Occipital lobe (tissue), 2 donors: Measurements from ENCODE around the gene CDT1. TPM values are rescaled to one million over a fixed set of nuclear protein-coding genes. Genes with fewer than 3 reads are reported as not detected.

Experiments
- DNase-seq: peaks from one replicate; lab custom pipeline; 2025; lab: John Stamatoyannopoulos, UW
- total RNA-seq: library from RNA; depleted of rRNA; stranded (reverse); fragments of >200 nt; gene quantifications from one replicate; pipeline ENCODE4 v1.2.3, GENCODE V29; 2014

Gene CDT1
- total RNA-seq: 1.6 TPM

GRCh38 chr16:88803264-88803987 is at the start of gene CDT1:
Gene CDT1 (plus strand): TSS chr16:88803789. CDS start chr16:88803832, 43 bp downstream.
- DNase-seq: peak; percentile 48

- no peak for DNase-seq
These were observed 49.3 kb upstream of the CDT1 start for GRCh38 chr16:88754109-88754911.

- no peak for DNase-seq
These were observed 48.5 kb upstream of the CDT1 start for GRCh38 chr16:88754912-88755744.

GRCh38 chr16:88755745-88756443 is 47.7 kb upstream of the CDT1 start:
- DNase-seq: no peak

GRCh38 chr16:88758227-88758943 is 45.2 kb upstream of the CDT1 start:
- no peak for DNase-seq

- no peak for DNase-seq
These were observed 44.7 kb upstream of the CDT1 start for GRCh38 chr16:88758944-88759244.

- DNase-seq: no peak
These were observed 44.2 kb upstream of the CDT1 start for GRCh38 chr16:88759245-88759975.

- no peak for DNase-seq
These were observed 43.6 kb upstream of the CDT1 start for GRCh38 chr16:88759976-88760350.

GRCh38 chr16:88760424-88761142 is 43.0 kb upstream of the CDT1 start:
- no peak for DNase-seq

- DNase-seq: no peak
These were observed 42.5 kb upstream of the CDT1 start for GRCh38 chr16:88761143-88761534.

GRCh38 chr16:88761830-88762229 is 41.8 kb upstream of the CDT1 start:
- DNase-seq: no peak

GRCh38 chr16:88762258-88762870 is 41.2 kb upstream of the CDT1 start:
- DNase-seq: no peak

GRCh38 chr16:88762941-88763340 is 40.6 kb upstream of the CDT1 start:
- DNase-seq: no peak

GRCh38 chr16:88763502-88764053 is 40.0 kb upstream of the CDT1 start:
- no peak for DNase-seq

GRCh38 chr16:88764080-88764479 is 39.5 kb upstream of the CDT1 start:
- DNase-seq: no peak

- DNase-seq: no peak
These were observed 38.7 kb upstream of the CDT1 start for GRCh38 chr16:88764913-88765349.

- DNase-seq: no peak
These were observed 36.6 kb upstream of the CDT1 start for GRCh38 chr16:88766975-88767374.

- DNase-seq: no peak
These were observed 36.0 kb upstream of the CDT1 start for GRCh38 chr16:88767546-88768070.
